HG03097 (cell line): ENCODE measurements around the gene FBN2.
"Not testable (repeated sequence)": the region's sequence is repeated elsewhere in the genome, so short reads cannot be mapped to it uniquely, and the experiment has no call there.

Source experiments
- ATAC-seq: cut with Tn5 transposase; IDR thresholded peaks from one replicate; pipeline ENCODE4 v1.9.1; 2021; ENCODE audit not compliant: unreplicated experiment, low FRiP score

The FBN2 gene

DNA sequence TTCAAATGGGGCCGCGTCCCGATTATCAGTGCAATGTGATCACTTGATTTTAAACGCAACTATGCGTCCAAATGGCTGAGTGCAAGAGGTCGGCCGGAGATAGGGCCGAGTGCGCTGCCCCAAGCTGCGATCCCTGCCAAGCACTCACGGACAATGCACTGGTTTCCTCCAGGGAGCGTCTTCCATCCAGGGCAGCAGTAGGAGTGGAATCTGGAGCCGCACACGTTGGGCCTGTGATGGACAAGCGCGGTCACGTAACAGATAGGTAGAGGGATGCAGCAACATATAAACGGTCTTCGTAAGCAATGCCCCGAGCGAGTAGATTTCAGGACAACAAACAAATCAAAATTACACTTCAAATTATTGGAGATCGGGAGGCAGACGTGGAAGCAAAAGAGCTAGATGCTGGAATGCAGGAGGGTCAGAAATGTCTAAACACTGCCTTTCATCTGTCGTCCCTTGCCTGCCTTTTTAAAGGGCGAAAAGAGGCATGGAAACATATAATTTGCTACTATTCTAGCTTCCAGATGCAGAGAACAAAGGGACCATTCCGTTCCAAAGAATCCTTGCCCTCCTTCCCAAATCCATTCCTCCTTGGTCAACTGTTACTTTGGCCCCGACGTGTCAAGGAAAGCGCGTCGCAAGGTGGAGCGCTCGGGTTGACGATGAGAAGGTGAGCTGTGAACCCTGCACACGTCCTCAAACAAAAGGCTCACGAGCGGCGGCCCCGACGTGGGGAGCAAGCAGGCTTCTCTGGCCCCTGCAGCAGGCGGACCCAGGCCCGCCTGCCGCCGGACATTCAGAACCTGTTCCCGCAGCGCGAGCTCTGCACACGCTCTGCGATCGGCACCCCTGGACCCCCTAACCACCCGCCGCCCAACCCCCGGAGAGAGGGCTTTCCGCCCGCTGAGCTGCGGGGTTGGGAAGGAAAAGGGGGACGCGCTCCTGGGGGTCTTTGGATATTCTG, 1.5 kb downstream of the FBN2 start:
- ATAC-seq = no peak

DNA sequence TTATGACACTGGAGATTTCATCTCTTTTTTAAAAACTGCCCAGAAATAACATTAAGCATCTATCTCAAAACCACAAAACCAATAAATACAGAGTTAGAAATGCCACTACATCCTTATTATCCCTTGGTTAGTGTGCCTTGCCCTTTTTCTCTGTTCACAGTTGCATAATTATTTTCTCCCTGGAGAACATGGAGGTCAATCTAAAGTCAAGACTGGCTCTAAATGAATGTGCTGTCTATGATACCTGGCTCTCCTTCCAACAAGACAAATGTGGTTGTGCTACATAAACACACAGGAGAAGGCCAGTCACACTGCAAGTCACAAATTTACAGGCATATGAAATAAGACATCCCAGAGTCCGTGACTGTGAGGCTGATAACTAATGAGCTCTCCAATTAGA, 2.8 kb downstream of the FBN2 start:
- no peak for ATAC-seq

DNA sequence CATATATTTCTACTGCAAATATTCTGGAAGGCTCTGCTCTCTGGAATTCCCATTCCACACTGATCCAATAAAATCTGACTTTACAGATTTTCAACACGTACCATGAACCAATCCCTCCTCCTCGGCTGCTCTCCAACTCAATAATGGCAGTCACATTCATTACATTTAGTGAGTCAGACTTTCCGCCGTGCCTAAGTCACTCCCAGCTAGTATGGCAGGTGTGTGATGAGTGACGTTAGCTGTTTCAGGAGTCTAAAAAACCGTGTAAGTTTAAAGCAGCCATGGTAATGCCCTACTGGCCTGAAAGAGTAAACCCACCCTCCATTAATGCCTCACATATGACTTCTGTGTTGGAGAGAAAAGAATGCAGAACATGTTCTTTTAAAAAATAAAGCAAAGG, 3.3 kb downstream of the FBN2 start:
- no peak for ATAC-seq

DNA sequence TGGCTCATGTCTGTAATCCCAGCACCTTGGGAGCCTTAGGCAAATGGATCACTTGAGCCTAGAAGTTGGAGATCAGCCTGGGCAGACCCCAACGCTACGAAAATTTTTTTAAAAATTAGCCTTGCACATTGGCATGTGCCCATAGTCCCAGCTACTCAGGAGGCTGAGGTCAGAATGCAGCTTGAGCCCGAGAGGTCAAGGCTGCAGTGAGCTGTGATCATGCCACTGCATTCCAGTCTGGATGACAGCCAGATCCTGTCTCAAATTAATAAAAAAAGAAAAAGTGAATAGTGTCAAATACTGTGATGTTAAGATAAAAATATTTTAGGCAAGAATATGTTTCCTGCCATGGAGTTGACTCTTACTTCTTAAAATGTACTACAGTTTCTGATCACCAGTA, 5.3 kb downstream of the FBN2 start:
- no peak for ATAC-seq

DNA sequence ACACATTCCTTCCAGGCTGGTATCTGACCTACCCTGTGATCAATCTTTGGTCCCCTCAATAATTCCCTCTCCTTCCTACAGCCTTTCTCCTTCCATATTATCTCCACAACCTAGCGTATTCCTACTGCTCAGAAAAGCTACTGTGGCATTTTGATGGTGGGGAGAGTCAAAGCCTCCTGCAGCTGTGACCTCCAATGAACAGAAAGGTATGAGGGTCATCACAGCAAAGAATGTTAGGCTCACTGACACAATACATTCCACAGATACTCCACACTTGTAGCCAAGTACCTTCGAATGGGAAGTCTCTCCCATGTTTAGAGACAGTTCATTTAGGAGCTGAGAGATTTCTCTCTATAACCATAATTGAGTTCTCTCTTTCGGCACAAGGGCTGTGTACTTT, 5.9 kb downstream of the FBN2 start:
- ATAC-seq = no peak

DNA sequence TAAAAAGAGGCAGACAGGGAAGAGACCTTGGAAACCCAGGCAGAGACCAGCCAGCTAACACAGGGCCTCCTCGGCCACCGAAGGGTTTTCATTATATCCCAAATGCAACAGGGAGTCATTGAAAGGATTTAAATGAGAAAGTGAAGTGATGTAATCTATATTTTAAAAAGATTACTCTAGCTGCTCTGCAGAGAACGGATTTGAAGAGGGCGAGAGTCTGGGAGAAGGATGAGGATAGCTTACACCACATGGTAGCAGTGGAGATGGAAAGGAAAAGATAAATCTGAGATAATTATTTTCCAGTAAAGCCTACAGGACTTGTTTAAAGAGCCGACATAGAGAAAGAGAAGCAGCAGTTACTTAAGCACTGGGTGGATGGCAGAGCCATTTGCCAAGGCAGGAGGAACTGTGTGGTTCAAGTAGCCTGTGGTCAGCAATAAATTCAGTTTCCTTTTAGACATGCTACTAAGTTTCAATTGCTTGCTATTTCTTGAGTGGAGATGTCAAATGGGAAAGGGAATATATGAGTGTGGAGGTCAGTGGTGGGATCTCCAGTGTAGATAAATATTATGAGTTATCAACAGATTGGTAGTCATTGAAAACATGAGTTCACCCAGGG, 9.3 kb downstream of the FBN2 start:
- no peak for ATAC-seq

DNA sequence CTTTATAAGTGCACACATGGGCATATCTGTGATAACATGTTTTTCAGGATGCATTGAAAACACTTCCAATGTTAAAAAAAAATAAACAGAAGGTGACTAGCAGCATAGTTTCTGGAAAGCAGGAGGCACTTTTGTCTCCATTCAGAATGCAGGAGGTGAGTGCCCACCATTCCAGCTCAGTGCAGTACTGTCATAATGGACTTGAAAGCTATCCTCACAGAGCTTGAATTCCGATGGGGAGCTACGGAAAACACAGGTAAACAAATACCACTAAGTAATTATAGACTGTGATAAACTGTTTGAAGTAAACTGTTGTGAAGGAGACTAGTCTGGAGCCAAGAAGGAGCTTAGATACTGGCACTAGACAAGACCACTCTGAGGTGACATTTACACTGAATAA, 9.9 kb downstream of the FBN2 start:
- ATAC-seq = no peak

DNA sequence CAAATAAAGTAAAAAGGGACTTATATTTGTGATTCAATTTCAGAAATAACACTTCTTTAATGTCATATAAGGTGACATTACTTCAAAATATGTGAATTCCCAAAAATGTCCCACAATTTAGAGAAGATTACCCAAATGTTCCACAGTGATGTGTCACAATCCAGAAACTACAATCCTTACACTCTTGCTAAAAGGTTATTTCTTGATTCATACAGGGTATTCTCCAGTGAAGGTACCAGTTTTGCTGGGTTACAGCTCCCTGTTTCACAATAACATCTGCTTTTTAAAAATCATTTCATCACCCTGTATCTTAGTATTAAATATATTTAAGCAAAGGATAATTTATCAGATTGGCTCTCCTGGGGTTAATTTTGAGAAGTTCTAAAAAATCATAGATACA, 11.0 kb downstream of the FBN2 start:
- ATAC-seq = no peak

DNA sequence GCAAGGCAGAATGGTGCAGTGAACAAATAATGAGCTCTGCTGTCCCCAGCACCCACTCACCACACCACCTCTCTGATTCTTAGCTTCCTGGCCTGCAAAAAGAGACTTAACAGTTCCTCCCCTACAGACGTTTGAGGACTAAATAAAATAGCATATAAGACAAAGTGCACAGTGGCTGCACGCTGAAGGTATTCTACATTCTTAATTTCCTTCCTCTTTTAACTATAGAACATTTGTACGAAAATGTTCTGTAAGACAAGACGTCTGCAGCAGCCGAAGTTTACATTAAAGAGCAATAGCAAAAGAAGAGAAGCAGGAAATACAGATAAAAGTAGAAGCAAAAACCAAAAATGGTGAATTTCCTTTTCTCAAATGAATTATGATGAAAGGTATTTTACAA, 15.7 kb downstream of the FBN2 start:
- no peak for ATAC-seq

DNA sequence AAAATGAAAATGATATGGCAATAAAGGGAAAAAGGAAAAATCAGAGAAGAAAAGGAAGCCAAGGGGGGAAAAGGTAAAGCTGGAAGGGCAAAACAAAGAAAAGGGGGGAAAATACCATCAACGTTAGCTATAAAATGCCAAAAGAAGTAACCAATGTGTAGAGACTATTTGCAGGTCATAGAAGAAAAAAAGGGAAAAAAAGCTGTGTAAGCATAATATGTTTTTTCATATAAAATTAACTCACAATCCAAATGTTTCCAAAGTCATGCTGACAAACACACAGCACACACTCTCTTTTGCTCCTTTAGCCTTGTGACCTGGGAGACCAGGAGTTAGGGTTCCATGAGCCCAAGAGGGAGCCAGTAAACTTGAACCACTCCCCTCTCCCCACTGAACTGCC, 18.2 kb downstream of the FBN2 start:
- ATAC-seq = no peak

DNA sequence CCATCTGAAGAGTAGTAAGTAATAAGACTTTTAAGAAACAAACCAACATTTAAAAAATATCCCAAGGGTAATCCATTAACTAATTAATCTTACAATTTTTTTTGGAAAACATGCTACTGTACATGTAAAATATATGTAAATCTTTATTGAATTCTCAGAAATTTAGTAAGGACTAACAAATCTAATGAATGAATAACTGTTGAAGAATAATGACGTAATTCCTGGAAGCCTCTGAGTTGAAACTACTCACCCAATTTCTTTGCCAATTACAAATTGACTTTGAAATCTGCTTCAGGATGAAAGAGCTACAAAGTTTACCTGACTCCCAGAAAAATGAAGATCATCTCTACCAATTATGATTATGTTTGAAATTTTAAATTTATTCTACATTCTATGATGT, 21.1 kb downstream of the FBN2 start:
- ATAC-seq = no peak

DNA sequence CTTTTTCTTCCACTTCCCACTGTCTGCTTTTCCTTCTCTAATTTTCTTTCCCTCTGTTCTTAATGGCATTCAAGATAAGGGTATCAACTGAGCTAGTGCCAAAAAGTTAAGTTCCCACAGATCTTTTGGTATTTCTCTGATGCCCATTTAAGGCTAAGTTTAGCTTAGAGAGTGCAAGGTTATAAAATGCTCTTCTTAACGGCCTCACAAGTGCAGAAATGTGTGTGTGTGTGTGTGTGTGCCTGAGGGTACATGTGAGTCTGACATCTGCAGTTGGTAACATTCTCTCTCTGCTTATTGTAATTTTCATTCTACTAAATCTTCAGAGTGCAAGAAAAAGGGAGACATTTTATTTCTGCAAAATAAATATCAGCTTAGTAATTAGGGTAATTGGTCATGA, 24.2 kb downstream of the FBN2 start:
- no peak for ATAC-seq

DNA sequence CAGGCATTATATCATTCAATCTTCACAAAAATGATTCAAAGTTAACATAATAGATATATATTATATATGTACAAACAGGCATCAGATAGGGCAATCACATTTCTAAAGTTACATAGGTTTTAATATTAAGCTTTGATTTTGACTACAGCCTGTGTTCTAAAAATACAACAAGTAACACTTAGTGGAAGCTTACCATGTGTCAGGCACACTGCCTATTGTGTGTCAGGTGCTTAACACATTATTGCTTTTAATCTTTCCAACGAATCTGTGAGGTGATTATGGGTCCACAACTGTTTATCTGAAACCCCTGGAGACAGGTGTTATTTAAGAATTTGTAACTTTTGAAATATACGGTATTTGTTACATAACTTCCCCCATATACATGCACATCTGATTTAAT, 25.2 kb downstream of the FBN2 start:
- no peak for ATAC-seq

DNA sequence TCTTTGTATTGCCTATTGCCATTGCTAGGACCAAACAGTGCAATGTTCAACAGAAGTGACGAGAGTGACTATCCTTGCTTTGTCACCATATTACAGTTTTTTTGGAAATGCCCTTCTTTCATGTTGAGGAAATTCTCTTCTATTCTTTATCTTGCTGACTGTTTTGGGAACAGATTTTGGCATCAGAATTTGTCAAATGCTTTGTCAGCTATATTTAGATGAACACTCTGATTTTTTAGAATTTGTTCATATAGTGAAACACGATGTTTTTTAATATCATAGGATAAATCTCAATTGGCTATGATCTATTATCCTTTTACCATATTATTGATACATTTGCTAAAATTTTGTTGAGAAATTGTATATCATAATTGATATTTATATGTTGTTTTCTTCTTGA, 31.4 kb downstream of the FBN2 start:
- no peak for ATAC-seq

DNA sequence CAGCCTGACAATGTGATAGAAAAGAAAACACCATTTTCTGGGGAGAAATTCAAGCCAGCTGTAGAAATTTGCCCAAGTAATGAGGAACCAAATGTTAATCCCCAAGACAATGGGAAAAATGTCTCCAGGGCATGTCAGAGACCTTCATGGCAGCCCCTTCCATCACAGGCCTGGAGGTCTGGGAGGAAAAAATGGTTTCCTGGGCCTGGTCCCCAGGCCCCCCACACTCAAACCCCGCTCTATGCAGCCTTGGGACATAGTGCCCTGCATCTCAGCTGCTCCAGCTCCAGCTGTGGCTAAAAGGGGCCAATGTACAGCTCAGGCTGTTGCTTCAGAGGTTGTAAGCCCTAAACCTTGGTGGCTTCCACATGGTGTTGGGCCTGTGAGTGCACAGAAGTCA, 34.3 kb downstream of the FBN2 start:
- not testable (repeated sequence) for ATAC-seq

DNA sequence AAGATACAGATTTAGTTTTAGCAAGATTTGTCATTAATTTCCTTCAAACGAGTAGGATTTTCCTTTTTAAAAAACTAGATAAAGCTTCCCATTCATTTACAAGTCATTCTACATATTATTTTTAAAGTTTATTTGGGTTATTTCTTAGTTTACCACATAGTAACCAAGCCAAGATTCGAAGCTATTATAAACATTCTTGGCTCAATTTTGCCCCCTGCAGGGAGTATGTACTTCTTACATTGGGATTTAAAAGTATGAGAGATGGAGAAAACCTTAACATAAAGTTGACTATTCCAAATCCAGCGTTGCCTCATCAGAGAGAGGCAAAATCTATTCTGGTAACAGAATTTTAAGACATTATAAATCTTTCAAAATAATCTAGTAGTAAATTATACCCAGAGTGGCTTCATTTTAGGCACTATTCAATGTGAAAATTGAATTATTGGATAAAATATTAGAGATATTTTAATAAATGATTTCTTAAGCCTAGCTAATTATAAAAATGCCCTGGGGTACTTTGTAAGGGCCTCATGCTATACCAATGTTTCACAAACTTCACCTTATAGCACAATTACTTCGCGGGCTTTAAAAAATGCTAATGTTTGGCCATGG, 39.1 kb downstream of the FBN2 start:
- ATAC-seq = no peak

DNA sequence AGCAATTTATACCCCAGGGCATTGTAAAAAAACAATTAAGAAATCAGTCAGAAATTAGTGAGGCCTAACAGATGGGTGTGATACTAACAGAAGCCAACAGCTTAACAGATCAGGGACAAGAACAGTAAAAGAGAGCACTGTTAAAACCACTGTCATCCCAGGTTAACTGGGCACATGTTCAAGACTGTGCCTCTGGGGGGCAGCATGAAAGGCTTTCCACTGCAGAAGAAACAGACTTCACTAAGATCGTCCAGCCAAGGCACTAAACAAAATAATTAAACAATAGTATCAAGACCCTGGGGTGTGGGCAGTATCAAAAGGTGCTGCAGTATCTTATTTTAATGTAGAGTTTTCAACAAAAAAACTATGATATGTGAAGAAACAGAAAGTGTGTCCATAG, 43.5 kb downstream of the FBN2 start:
- no peak for ATAC-seq

DNA sequence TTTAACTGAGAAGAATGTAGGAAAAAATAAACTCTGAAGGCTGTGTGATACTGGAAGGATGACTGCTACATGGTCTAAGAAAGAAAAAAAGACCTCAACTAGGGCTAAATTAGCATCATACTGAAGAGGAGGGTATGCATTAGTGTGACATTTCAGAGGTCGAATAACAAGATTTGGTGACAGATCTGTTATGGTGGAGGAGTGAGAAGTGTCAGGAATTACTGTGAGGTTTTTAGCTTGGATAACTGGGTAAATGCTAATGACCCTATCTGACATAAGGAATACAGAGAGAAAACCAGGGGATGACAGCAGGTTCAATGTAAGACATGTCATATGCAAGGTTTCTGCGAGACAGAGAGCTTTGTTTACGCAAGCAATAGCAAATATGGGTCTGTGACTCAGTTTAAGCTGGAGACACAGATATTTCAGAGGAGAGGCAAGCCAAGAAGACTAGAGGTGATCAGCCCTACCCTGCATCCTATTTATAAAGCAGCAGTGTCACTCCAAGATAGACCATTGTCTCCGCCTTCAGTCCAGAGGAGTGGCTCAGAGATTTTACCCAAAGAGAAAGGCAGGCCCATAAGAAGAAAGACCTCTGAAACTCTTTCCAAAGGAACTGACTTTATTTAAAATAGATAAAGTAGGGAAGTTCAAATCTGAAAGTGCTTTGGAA, 44.3 kb downstream of the FBN2 start:
- ATAC-seq = no peak

DNA sequence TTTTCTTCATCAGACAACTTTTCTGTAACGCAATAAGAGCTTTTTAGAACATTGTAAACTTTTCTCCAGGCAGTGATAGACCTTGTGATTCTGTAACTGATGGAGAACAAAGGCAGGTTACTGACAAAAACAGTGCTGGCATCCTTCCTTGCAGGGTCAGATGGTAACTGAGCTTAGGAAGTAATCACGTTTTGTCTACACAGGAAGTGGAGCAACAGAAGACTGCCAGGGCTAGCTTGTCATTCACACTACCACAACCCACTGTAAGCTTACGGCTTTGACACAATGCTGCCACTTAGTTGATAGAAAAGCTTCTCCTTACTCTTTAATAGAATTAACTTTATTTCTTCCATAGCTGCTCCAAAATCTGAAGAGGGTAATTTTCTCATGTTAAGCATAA, 46.8 kb downstream of the FBN2 start:
- ATAC-seq = no peak

DNA sequence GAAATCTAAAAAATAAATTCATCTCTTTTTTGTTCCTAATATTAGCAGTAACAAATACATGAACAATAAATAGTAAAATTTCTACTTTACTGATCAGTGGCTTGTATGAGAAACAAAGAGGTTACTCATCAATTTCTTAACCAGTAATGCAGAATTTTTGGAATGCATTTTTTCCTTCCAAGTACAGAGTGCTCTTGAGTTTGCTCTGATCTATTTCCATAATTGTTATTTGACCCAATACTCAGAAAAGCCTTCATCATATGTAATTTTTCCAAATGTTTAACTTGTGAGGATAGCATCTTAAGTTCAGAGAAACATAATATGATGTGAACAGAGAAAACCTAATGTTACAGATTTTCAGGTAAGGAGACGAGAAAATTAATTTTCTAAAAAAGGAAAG, 47.3 kb downstream of the FBN2 start:
- ATAC-seq = no peak

DNA sequence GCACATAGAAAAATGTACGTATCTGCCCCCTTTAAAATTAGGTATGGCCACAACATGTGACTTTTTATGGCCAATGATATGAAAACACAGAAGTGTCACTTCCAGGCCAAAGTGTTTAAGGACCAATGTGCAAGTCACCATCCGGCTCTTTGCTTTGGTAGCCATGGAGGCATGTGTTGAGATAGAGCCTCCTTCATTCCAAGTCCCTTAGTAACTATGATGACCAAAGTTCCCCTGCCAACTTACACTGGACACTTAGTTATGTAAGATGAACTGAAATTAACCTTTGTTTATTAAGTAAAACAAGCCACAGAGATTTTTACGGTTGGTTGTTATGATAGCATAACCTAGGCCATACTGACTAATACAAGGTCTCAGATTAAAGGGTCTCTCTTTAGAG, 51.0 kb downstream of the FBN2 start:
- ATAC-seq = no peak
